ENCODE results near the gene GPR4.

GRCh38 chr19:45636902-45637301, 34.9 kb upstream of the GPR4 start:
- TF ChIP-seq CTCF (IDR thresholded peaks at IDR 0.05): no peak
- TF ChIP-seq POLR2A (IDR thresholded peaks at IDR 0.05): no peak
- TF ChIP-seq POLR2AphosphoS5 (IDR thresholded peaks at IDR 0.05): no peak

Data from breast epithelium (tissue), 3 donors.